ENCODE measurements around the gene DIPK1B.
"Not testable (repeated sequence)": the region's sequence is repeated elsewhere in the genome, so short reads cannot be mapped to it uniquely, and the experiment has no call there.

Gene DIPK1B

GRCh38 chr9:136761545-136761981 is 49.2 kb downstream of the DIPK1B start:
- no peak for TF ChIP-seq CTCF (IDR thresholded peaks at IDR 0.05; ENCODE audit: borderline replicate concordance, insufficient read depth, low read depth, low read length)
- H3K4me3 ChIP-seq (ENCODE audit: low read depth, low read length), result no peak overlapping the region

GRCh38 chr9:136762221-136762691 is 49.9 kb downstream of the DIPK1B start:
- H3K4me3 ChIP-seq (ENCODE audit: low read depth, low read length), result no peak overlapping the region
- TF ChIP-seq CTCF (IDR thresholded peaks at IDR 0.05; ENCODE audit: borderline replicate concordance, insufficient read depth, low read depth, low read length), result no peak

GRCh38 chr9:136762915-136763648 is 50.7 kb downstream of the DIPK1B start:
- no peak overlapping the region for H3K4me3 ChIP-seq (ENCODE audit: low read depth, low read length)
- no peak for TF ChIP-seq CTCF (IDR thresholded peaks at IDR 0.05; ENCODE audit: borderline replicate concordance, insufficient read depth, low read depth, low read length)

GRCh38 chr9:136763649-136764035 is 51.3 kb downstream of the DIPK1B start:
- no peak overlapping the region for H3K4me3 ChIP-seq (ENCODE audit: low read depth, low read length)
- no peak for TF ChIP-seq CTCF (IDR thresholded peaks at IDR 0.05; ENCODE audit: borderline replicate concordance, insufficient read depth, low read depth, low read length)

- no peak for TF ChIP-seq CTCF (IDR thresholded peaks at IDR 0.05; ENCODE audit: borderline replicate concordance, insufficient read depth, low read depth, low read length)
- H3K4me3 ChIP-seq (ENCODE audit: low read depth, low read length), result no peak within 1 kb of the TSS
Measured at GRCh38 chr9:136764301-136764891, 52.0 kb downstream of the DIPK1B start, which contains the start of gene LCN15. LCN15 (minus strand) TSS chr9:136764518; CDS start chr9:136764488, 30 bp downstream.

GRCh38 chr9:136765041-136765440 is 52.7 kb downstream of the DIPK1B start:
- TF ChIP-seq CTCF (IDR thresholded peaks at IDR 0.05; ENCODE audit: borderline replicate concordance, insufficient read depth, low read depth, low read length), result no peak
- no peak overlapping the region for H3K4me3 ChIP-seq (ENCODE audit: low read depth, low read length)

GRCh38 chr9:136765745-136766409 is 53.5 kb downstream of the DIPK1B start:
- peak overlapping the region; percentile 31 for H3K4me3 ChIP-seq (ENCODE audit: low read depth, low read length)

GRCh38 chr9:136766410-136767120 is 54.2 kb downstream of the DIPK1B start:
- H3K4me3 ChIP-seq (ENCODE audit: low read depth, low read length), result not testable (repeated sequence)
